Body of pancreas (tissue), 4 donors: ENCODE data around the gene TSPAN4.

Source experiments
- CTCF ChIP-seq, 7 experiments: fragments of 450-650 bp in 4 of 7; fragments of 200-600 bp in 3 of 7; sonication (generic) in 3 of 7; IDR thresholded peaks; one replicate each; pipeline ENCODE4 v1.5.1; 2016 to 2019; ENCODE audit warnings: antibody characterized with exemption in 7 of 7
- POLR2A ChIP-seq, 3 donors: fragments of 450-650 bp; IDR thresholded peaks; one replicate each; pipeline ENCODE4 v1.6.1; 2016; ENCODE audit warnings: antibody characterized with exemption in 3 of 3, mild to moderate bottlenecking in 2 of 3

GRCh38 chr11:873706-874105 is 31.1 kb downstream of the TSPAN4 start:
- TF ChIP-seq CTCF (IDR thresholded peaks at IDR 0.05) (no peak), POLR2A (IDR thresholded peaks at IDR 0.05) (no peak)
